Right ventricle myocardium inferior (tissue), 1 donor: ENCODE results near the gene PREX1. TPM values are rescaled to one million over a fixed set of nuclear protein-coding genes. Genes with fewer than 3 reads are reported as not detected.

Source experiments
- ATAC-seq: fragments of 200-7000 bp; cut with Tn5 transposase; one replicate; pipeline ENCODE4 v1.9.1; 2020; ENCODE audit warnings: mild to moderate bottlenecking, moderate library complexity
- DNase-seq: peaks from one replicate; pipeline ENCODE4 v3.0.0; 2021; ENCODE audit errors: missing footprints
- intact Hi-C: fragments of 100-400 bp; cut with DNase I; formaldehyde crosslinking; loops from one replicate; pipeline ENCODE4 v1.11.0; 2022
- total RNA-seq: library from RNA; stranded (reverse); fragmentation: NEBNext Ultra II Directional; extraction: Animal tissue kit (Norgen Biotek cat#: 25700); gene quantifications from one replicate; pipeline ENCODE4 v1.2.1, GENCODE V29; 2021
- donor health status: DM: no; HTN: yes; CAD: no; lungs with severe emphysema.

The PREX1 gene
- total RNA-seq, 1 donor from 2014 or later, result 11.0 TPM

- intact Hi-C loops, result no loop called here
- DNase-seq, result no peak
- ATAC-seq, result no peak
Measured at GRCh38 chr20:48721324-48722001, 106.3 kb downstream of the PREX1 start.

DNA sequence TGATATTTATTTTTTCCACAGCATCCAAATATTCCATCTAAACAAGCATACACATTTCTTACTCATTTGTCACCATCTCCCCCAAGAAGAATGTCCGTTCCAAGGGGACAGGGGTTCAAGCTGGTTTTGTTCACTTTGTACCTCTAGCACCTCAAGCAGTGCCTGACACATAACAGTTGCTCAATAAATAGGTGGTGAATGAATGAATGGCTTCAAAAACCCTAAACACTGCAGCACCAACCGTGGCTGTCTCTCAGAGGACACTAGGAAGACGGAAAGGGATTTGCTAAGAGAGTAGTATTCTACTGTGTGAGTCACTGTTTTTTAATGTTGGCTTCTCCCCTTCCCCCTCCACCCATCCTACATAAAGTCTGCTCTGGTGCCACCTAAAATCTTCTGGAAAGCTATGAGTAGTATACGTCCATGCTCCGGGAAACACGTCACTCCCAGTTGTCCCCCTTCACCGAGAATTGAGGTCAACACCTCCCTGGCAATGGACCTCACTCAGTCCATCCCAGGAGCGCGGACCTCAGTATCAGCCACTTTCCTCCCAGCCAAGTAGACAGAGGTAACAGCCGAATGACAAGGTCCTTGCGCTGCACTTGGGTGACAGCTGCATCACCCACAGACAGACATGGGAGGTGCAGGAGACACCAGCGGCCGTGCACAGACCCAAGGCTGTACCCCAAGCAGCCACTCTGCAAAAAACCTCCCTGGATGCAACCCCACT is 107.4 kb downstream of the PREX1 start:
- no peak for ATAC-seq

GRCh38 chr20:48719598-48720255 is 108.1 kb downstream of the PREX1 start:
- intact Hi-C loops, result no loop called here
- no peak for DNase-seq
- no peak for ATAC-seq

More for the DNA sequence above, 107.4 kb downstream of the PREX1 start:
- no peak for DNase-seq
- intact Hi-C loops, result no loop called here

DNA sequence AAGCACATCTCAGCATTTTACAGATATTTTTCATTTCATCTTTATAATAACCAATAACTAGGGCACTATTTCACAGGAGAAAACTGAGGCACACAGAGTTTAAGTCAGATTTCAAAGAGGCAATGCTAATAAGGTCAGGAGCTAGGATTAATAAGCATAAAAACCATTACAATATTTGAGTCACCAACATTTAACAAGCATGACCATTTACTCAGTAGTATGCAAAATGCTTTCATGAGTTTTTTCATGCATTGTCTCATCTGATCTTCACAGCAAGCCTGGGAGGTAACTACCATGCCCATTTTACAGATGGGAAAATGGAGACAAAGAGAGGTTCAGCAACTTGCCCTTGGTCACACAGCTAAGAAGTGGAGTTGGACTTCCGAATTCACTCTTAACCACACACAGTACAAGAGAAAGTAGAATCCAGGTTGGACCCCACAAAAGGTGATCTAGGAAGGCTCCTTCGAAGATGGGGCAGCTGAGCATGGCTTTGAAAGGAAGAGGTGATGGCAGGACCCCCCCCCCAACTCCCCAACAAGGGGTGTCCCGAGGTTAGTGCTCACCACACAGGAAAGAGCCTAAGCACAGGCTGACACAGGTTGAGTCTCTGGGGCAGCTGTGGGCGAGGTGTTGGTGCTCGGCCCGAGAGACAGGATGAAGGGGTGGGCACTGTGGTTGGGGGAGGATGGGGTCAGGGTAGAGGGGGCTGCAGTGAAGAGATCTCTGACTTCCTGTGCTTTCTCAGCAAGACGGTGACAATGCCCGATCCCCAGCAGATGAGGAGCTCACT is 108.8 kb downstream of the PREX1 start:
- ATAC-seq, result no peak
- DNase-seq, result no peak
- intact Hi-C loops, result no loop called here

DNA sequence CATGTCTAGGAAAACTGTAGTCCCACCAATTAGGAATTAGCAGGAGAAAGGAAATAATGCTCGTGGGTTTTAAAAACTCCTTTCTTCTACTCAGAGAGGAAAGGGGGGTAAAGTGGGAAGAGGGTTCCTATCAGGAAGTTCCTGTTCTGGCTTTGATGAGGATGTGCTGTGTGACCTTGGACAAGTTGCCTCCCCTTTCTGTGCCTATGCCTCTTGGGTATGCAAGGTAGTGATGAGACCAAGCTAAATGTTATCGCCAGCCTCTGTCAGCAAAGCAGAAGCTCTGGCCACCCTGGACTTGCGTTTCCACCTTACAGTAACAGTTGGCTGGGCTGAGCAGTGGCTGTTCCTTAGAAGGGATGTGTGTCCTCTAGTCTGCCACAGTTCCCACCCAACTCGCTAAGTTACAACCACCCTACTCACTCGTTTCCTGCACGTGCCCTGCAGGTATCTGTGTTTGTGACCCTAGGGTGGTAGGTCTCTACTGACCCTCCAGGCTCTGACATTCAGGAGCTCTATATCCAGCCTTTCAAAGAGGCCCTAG is 110.0 kb downstream of the PREX1 start:
- DNase-seq (no peak), ATAC-seq (no peak)
- intact Hi-C loops, result no loop called here

GRCh38 chr20:48717095-48717672 is 110.6 kb downstream of the PREX1 start:
- ATAC-seq (no peak), DNase-seq (no peak)
- intact Hi-C loops, result no loop called here

- DNase-seq (no peak), ATAC-seq (no peak)
- intact Hi-C loops, result no loop called here
Measured at GRCh38 chr20:48716541-48716940, 111.3 kb downstream of the PREX1 start.

- no peak for ATAC-seq
Measured at GRCh38 chr20:48716086-48716485, 111.7 kb downstream of the PREX1 start.

DNA sequence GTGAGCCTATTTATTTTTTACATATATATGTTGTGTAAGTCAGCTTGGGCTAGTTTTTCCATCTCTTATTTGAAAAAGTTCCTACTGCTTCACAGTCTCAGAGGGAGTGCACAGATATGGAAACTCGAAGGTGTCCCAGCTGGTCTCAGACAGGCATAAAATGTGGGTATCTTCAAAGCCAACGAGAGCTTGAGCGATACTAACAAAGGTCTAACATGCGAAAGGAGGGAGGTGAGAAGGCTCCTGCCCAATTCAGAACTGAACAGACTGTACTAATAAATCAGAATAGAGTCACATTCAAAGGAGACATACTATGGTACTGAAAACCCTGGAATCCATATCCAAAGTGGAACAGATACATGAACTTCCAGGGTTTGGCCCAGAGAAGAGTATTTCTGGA is 113.0 kb downstream of the PREX1 start:
- intact Hi-C loops, result no loop called here
- no peak for ATAC-seq
- no peak for DNase-seq

More at GRCh38 chr20:48716086-48716485, 111.7 kb downstream of the PREX1 start:
- intact Hi-C loops, result no loop called here
- no peak for DNase-seq

DNA sequence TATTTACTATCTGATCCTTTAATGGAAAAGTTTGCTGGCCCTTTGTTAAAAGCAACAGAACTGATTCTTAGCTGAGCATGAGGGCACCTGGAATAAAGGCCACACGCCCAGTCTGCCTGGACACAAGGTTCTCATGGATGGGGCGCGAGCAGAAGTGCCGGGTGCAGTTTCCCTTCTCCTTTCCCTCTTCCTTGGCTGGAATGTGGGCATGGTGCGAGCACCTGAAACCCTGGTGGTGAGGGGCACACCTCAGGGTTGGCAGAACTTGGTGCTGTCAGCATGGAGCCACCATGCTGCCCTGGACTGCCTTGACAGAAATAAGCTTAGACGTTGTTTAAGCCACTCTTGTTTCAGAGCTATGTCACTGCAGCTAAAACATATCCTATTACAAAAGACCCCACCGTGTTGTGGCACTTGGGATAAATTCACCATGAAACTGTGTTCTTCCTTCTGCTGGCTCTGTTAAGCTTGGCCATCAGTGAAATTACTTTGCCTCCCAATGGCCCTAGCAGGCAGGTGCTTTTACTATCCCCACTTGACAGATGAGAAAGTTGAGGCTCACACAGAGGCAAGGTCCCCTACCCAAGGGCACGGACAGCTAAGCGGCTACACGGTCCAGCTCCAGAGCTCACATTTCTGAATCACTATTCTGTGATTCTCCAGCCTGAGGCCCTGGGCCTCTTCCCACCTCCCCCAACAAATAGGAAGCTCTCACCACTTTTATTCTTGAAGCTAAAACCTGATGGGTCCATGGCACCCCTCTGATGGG is 115.9 kb downstream of the PREX1 start:
- ATAC-seq (no peak), DNase-seq (no peak)
- intact Hi-C loops, result no loop called here

- DNase-seq (no peak), ATAC-seq (no peak)
- intact Hi-C loops, result no loop called here
Measured at GRCh38 chr20:48711044-48711428, 116.8 kb downstream of the PREX1 start.

DNA sequence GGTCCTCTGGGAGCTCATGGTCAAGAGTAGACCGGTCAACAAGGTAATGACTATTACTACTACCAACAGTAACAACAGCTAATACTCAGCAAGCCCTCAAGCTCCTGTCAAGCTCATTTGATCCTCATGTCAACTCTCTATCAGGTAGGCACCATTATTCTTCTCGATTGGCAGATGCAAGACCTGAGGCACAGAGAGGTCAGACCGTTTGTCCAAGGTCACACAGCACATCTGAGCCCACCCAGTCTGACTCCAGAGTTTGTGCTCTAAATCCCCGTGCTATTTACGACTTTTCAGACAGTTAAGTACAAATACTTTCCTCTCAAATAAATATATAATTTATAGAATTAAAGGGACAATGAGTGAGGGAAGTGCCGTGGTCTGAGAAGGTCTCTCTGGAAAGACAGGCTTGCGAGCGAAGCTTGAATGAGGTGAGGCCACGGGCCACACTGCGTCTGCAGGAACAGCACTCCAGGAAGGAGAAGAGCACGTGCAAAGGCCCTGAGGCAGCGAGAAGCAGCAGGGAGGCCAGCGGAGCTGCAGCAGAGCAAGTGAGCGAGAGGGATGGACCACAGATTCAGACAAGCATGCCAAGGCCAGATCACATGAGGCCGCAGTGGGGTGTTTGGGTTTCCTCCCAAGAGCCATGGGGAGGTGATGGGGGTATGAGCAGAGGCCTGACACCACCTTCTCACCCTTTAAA is 117.3 kb downstream of the PREX1 start:
- intact Hi-C loops, result no loop called here
- no peak for DNase-seq
- ATAC-seq, result no peak

DNA sequence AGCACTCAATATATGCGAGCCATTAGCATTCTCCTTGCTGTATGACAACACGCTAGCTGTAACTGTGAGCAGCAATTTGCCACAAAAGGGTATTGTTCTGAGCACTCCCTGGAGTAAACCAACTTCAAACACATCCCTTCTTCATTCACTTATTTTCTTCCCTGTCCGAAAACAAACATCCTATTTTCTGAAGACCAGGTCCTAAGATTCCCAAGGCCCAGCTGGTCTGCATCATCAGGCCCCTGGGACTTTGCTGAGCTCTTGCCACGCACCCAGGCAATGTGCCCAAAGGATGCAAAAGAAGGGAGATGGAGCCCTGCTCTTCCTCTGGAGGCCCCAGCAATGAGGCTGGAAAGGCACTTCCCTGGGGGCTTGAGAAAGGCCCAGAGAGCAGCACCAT is 118.1 kb downstream of the PREX1 start:
- intact Hi-C loops, result no loop called here
- DNase-seq (no peak), ATAC-seq (no peak)

- no peak for DNase-seq
- intact Hi-C loops, result no loop called here
- no peak for ATAC-seq
Measured at GRCh38 chr20:48709058-48709691, 118.6 kb downstream of the PREX1 start.

GRCh38 chr20:48708630-48709029 is 119.2 kb downstream of the PREX1 start:
- ATAC-seq (no peak), DNase-seq (no peak)
- intact Hi-C loops, result no loop called here

DNA sequence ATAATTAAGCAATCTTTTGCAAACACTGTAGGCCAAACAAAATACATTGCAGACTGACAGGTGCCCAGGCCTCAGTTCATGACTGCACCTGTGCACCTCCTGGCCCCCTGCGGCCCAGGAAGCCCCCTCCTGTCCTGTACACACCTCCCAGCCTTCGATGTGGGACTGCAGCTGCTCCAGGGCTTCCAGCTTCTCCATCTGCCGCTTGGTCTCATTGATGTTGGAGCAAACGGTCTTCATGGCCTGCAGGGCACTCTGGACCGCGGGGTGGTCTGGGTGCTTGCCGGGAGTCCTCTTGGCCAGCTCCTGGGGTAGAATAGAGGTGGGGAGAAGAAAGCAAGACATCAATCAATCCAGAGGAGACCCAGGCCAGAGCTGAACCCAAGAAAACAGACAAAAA is 119.7 kb downstream of the PREX1 start:
- intact Hi-C loops, result no loop called here
- DNase-seq (no peak), ATAC-seq (no peak)
